Ascending aorta (tissue), 2 donors: Measurements from ENCODE around the gene MLH3. TPM values are rescaled to one million over a fixed set of nuclear protein-coding genes. Genes with fewer than 3 reads are reported as not detected.
"Not testable (repeated sequence)": the region's sequence is repeated elsewhere in the genome, so short reads cannot be mapped to it uniquely, and the experiment has no call there.

ENCODE experiments used
- DNase-seq, 2 donors: peaks; one replicate each; pipeline ENCODE4 v3.0.0-alpha.2; 2019; ENCODE audit warnings: low spot score in 2 of 2
- H3K27ac ChIP-seq, 2 donors: fragments of 200-600 bp; sonication (generic); one replicate each; pipeline ENCODE4 v1.5.1; 2016 to 2017; ENCODE audit warnings: mild to moderate bottlenecking in 1 of 2
- H3K27me3 ChIP-seq: fragments of 200-600 bp; sonication (generic); one replicate; pipeline ENCODE4 v1.5.1; 2017
- H3K36me3 ChIP-seq, 2 donors: fragments of 200-600 bp; sonication (generic); one replicate each; pipeline ENCODE4 v1.5.1; 2016
- H3K4me1 ChIP-seq, 2 donors: fragments of 200-600 bp; sonication (generic); one replicate each; pipeline ENCODE4 v1.5.1; 2016 to 2017; ENCODE audit warnings: mild to moderate bottlenecking in 1 of 2
- H3K4me3 ChIP-seq, 2 donors: fragments of 200-600 bp; sonication (generic); one replicate each; pipeline ENCODE4 v1.5.1; 2016 to 2017; ENCODE audit warnings: mild to moderate bottlenecking in 1 of 2
- H3K9me3 ChIP-seq, 2 donors: fragments of 200-600 bp; sonication (generic); one replicate each; pipeline ENCODE4 v1.5.1; 2016
- intact Hi-C: fragments of 100-400 bp; cut with DNase I; formaldehyde crosslinking; loops from one replicate; pipeline ENCODE4 v1.15.1; 2023
- total RNA-seq: library from RNA; depleted of rRNA; stranded (reverse); fragments of >200 nt; gene quantifications from one replicate; pipeline ENCODE4 v1.1.0, GENCODE V29; 2016
- TF ChIP-seq, protein P1 (sequence below), 3 experiments: fragments of 200-600 bp in 2 of 3; fragments of 450-650 bp in 1 of 3; sonication (generic) in 2 of 3; IDR thresholded peaks; one replicate each; pipeline ENCODE4 v1.5.1; 2016 to 2019; ENCODE audit warnings: antibody characterized with exemption in 3 of 3, mild to moderate bottlenecking in 1 of 3, moderate library complexity in 1 of 3

Gene MLH3
- total RNA-seq, 1 donor from 2014 or later = 23.9 TPM

GRCh38 chr14:75002392-75003249, 48.6 kb downstream of the MLH3 start, which contains the start of gene EIF2B2:
TSS of gene EIF2B2 (plus strand) at chr14:75002921. CDS start at chr14:75002991, 70 bp downstream.
- peaks cover 5 to 20% of the 10 kb centered on the region in 2 donors for H3K4me1 ChIP-seq
- intact Hi-C loops = loop anchor here (1.0 to 2.0 kb wide), 3 partner anchors 23 to 66 kb away; partner anchors contain the start of gene ZC2HC1C
- H3K27me3 ChIP-seq = no peaks in the 10 kb centered on the region
- H3K4me3 ChIP-seq = peak within 1 kb of the TSS; percentile 60 to 79
- DNase-seq = peak; percentile 95 to 99
- no peaks in the 10 kb centered on the region for H3K9me3 ChIP-seq
- TF ChIP-seq, protein P1, sequence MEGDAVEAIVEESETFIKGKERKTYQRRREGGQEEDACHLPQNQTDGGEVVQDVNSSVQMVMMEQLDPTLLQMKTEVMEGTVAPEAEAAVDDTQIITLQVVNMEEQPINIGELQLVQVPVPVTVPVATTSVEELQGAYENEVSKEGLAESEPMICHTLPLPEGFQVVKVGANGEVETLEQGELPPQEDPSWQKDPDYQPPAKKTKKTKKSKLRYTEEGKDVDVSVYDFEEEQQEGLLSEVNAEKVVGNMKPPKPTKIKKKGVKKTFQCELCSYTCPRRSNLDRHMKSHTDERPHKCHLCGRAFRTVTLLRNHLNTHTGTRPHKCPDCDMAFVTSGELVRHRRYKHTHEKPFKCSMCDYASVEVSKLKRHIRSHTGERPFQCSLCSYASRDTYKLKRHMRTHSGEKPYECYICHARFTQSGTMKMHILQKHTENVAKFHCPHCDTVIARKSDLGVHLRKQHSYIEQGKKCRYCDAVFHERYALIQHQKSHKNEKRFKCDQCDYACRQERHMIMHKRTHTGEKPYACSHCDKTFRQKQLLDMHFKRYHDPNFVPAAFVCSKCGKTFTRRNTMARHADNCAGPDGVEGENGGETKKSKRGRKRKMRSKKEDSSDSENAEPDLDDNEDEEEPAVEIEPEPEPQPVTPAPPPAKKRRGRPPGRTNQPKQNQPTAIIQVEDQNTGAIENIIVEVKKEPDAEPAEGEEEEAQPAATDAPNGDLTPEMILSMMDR (IDR thresholded peaks at IDR 0.05) = peak; percentile 11 to 38 (median 20)
- H3K27ac ChIP-seq = peak within 1 kb of the TSS; percentile 67 to 84
- peaks cover 19 to 30% of the 10 kb centered on the region in 2 donors for H3K36me3 ChIP-seq

DNA sequence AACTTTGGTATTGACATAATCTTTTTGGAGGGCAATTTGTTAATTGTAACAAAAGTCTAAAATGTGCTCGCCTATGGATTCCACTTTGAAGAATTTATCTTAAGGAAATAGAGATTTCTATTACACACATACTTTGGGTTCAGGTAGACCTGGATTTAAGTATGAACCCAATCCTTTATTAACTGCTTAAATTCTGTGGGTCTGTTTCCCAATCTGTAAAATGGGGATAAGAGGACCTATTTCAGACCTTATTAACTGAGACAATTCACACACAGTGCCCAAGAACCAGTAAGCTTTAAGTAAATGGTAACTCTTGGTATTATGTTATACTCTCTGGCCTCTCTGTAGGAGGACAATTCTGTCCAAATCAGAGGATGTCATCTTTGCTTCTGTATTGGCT, 49.4 kb downstream of the MLH3 start:
- Histone ChIP-seq H3K4me1 (peaks cover 5 to 20% of the 10 kb centered on the region in 2 donors), H3K9me3 (no peaks in the 10 kb centered on the region), H3K27me3 (no peaks in the 10 kb centered on the region), H3K36me3 (peaks cover 13 to 23% of the 10 kb centered on the region in 2 donors), H3K27ac (peak overlapping the region; percentile 67 to 84), H3K4me3 (peak overlapping the region; percentile 60 to 79)
- TF ChIP-seq, protein P1 (IDR thresholded peaks at IDR 0.05) = no peak
- DNase-seq = no peak
- intact Hi-C loops = loop anchor here (1.0 to 2.0 kb wide), 3 partner anchors 23 to 67 kb away; partner anchors contain the start of gene ZC2HC1C

DNA sequence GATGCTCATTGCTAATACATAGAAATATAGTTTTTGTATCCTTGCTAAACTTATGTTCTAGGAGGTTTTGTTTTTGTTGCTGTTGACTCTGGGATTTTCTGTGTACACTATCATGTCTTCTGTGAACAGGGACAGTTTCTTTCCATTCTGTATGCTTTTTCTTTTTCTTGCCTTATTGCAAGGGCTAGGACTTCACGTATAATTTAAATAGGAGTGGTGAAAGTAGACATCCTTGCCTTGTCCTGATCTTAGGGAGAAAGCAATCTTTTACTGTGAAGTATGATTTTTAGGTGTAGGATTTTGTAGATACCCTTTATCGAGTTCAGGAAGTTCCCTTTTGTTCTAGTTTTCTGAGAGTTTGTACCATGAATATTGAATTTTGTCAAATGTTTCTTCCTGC, 50.0 kb downstream of the MLH3 start:
- no peaks in the 10 kb centered on the region for H3K27me3 ChIP-seq
- intact Hi-C loops = no loop called here
- TF ChIP-seq, protein P1 (IDR thresholded peaks at IDR 0.05) = no peak
- H3K36me3 ChIP-seq = peaks cover 7 to 17% of the 10 kb centered on the region in 2 donors
- H3K4me3 ChIP-seq = no peak overlapping the region
- H3K27ac ChIP-seq = no peak overlapping the region
- DNase-seq = no peak
- no peaks in the 10 kb centered on the region for H3K9me3 ChIP-seq
- peaks cover 5 to 20% of the 10 kb centered on the region in 2 donors for H3K4me1 ChIP-seq

DNA sequence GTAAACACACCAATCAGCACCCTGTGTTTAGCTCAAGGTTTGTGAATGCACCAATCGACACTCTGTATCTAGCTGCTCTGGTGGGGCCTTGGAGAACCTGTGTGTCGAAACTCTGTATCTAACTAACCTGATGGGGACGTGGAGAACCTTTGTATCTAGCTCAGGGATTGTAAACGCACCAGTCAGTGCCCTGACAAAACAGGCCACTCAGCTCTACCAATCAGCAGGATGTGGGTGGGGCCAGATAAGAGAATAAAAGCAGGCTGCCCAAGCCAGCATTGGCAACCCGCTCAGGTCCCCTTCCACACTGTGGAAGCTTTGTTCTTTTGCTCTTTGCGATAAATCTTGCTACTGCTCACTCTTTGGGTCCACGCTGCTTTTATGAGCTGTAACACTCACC, 55.5 kb downstream of the MLH3 start:
- H3K4me1 ChIP-seq, H3K9me3 ChIP-seq, H3K4me3 ChIP-seq, DNase-seq, intact Hi-C loops, H3K27me3 ChIP-seq, H3K36me3 ChIP-seq, H3K27ac ChIP-seq: not testable (repeated sequence)

GRCh38 chr14:74994182-74994581, 57.1 kb downstream of the MLH3 start:
- H3K4me3 ChIP-seq, DNase-seq, H3K27ac ChIP-seq, H3K36me3 ChIP-seq, H3K27me3 ChIP-seq, H3K9me3 ChIP-seq, H3K4me1 ChIP-seq, intact Hi-C loops: not testable (repeated sequence)

GRCh38 chr14:74988993-74989392, 62.3 kb downstream of the MLH3 start:
- Histone ChIP-seq H3K27me3 (no peaks in the 10 kb centered on the region), H3K36me3 (no peaks in the 10 kb centered on the region), H3K4me1 (peaks cover 5 to 12% of the 10 kb centered on the region in 2 donors), H3K27ac (no peak overlapping the region), H3K4me3 (no peak overlapping the region), H3K9me3 (no peaks in the 10 kb centered on the region)
- intact Hi-C loops = loop anchor here (10.0 kb wide), 1 partner anchor 306 kb away; no protein-coding TSS in a partner anchor
- TF ChIP-seq, protein P1 (IDR thresholded peaks at IDR 0.05) = no peak
- no peak for DNase-seq
